Heart left ventricle (tissue), 13 donors: ENCODE measurements around the gene FNBP1.

Source experiments
- CTCF ChIP-seq, 12 donors: fragments of 200-600 bp; sonication (generic) in 4 of 12; IDR thresholded peaks; one replicate each; pipeline versions ENCODE4 v1.5.0 to v1.8.0; 2018 to 2022; ENCODE audit warnings: antibody characterized with exemption in 12 of 12, mild to moderate bottlenecking in 5 of 12
- POLR2A ChIP-seq, 2 donors: fragments of 450-650 bp; IDR thresholded peaks; one replicate each; pipeline ENCODE4 v1.6.1; 2017; ENCODE audit warnings: antibody characterized with exemption in 2 of 2, mild to moderate bottlenecking in 2 of 2, moderate library complexity in 2 of 2
- donor health status: ischemic (EF 13 %, LVEDD 7.1; RV severe dilation, severe dysfunction).
- donor health status: DM: no; HTN: yes; CAD: no.
- donor health status: DM: no; HTN: no; CAD: no.
- donor health status: ischemic (EF 25% LVEDD 6.9; RV normal size, moderate dysfunction).
- donor health status: ischemic (EF 25% LVEDD 5.7; RV mildly dilated, moderate dysfunction).
- donor health status: ischemic (EF 35%, LVEDD 5.7; RV mildly dilated, moderate dysfunction).
- donor health status: nonischemic (EF 11% LVEDD 7.7; RV severe dilation, severe dysfunction).
- donor health status: DM: yes; HTN: yes; CAD: no.
- donor health status: PGD.
- donor health status: ischemic (EF 29% LVEDD 5.4; RV normal size, mild dysfunction).
- donor health status: nonischemic (EF 23%, LVEDD 6.1; RV moderate dilation, normal function).

DNA sequence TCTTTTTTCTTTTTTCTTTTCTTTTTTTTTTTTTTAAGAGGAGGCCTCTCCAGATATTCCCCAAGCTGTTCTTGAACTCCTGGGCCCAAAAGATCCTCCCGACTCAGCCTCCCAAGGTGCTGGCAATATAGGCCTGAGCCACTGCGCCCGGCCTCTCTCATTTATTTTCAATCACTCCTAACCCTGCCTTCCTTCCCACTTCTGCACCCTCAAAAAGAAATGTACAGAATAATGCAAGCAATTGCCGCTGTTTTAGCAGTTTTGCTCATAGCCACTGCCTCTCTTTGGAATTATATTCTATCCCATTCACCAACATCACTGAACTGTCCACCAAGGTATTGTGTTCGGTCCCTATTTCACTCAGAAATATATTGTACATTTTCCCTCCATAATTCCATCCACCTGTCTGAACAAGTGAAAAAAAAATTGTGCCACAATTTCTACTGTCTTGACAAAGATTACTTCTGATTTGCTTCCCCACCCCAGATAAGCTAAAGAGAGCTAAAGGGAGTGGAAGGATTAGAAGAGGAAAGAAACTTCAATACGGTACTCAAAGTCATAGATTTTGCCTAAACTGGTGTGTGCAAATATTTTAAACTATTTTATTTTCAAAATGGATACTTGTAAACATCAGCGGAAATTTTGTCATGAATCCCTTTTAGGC, 1.9 kb downstream of the FNBP1 start:
- TF ChIP-seq POLR2A (IDR thresholded peaks at IDR 0.05) (no peak), CTCF (IDR thresholded peaks at IDR 0.05) (no peak)
